Measurements from ENCODE around the gene CRYAA. TPM values are rescaled to one million over a fixed set of nuclear protein-coding genes. Genes with fewer than 3 reads are reported as not detected.
"Not testable (repeated sequence)": the region's sequence is repeated elsewhere in the genome, so short reads cannot be mapped to it uniquely, and the experiment has no call there.

Gene CRYAA, protein sequence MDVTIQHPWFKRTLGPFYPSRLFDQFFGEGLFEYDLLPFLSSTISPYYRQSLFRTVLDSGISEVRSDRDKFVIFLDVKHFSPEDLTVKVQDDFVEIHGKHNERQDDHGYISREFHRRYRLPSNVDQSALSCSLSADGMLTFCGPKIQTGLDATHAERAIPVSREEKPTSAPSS
- not detected for polyA plus RNA-seq (2012; ENCODE audit: low read depth, missing spikeins)

DNA sequence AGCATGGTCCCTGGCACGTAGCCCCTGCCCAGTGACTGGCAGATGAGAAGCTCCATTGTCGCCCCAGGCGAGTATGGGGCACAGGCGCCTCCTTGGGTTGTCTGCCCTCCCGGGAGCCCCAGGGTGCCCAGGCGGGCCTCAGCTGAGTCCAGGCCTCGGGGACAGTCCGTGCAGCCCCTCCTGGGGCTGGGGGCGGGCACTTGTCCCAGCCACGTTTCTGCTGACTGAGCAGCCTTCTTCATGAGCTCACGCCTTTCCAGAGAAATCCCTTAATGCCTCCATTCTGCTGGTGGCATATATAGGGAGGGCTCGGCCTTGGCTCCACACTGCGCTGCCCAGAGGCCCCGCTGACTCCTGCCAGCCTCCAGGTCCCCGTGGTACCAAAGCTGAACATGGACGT is at the start of gene CRYAA:
Gene CRYAA, plus strand, starts transcription at position 301 of the 400 bp plus-strand sequence. Its CDS starts 92 bp downstream, at position 393.
- not testable (repeated sequence) for FAIRE-seq; DNase-seq (ENCODE audit: insufficient read length, low spot score)

DNA sequence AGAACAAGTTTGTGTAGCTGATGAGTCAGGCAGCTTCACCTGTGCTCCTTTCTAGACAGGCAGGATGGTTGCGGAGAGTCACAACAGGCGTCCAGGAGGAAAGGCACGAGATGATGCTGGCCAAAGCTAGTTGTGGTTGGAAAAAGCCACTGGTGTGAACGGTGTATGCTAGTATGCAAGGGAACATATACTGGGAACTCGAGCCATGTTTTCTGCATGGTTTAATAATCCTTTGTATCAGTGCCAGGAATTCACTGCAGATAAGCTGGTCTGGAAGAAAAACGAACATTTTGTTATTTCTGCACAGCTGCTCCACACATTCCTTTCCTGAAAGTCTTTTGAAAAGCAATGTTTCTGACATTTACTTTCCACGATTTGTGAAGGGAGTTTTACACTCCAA is 38.7 kb upstream of the CRYAA start:
- DNase-seq (ENCODE audit: insufficient read length, low spot score); FAIRE-seq: not testable (repeated sequence)

DNA sequence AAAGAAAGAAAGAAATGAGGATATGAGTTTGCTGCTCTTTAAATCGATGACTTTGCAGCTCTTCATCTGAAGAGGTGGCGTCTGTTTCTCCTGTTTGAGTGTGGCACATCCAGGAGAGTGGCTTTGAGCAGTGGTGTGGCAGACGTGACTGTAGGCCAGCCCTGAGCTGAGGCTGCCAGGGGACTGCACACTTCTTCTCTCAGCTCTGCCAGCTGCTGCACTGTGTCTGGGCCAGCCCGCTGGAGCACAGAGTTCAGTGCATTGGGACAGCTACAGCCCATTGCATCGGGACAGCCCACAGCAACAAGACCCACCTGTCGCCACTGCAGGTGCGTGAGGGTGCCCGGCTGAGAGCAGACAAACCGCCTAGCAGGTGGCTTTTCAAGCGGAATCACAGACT is 34.3 kb upstream of the CRYAA start:
- FAIRE-seq, result not testable (repeated sequence)

DNA sequence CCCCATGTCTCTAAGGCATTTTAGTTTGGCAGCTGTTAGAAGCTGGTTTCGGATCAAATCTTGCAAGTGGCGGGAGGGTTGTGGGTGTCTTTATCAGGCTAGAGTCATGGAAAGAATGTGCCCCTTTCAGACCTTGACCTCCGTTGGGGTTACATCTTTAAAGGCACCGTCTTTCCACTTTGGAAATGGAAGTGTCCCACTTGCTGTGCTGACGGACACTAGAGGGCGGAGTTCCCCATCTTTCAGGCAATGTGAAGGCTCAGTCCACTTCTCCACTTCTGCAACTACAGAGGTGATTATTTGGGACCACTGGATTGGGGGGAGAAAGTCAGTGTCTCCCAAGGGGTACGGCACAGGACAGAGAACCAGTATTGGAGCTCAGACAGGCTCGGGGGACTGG is 29.9 kb upstream of the CRYAA start:
- not testable (repeated sequence) for DNase-seq (ENCODE audit: insufficient read length, low spot score)
- peak; percentile 90 for FAIRE-seq

More for the DNA sequence above, 34.3 kb upstream of the CRYAA start:
- not testable (repeated sequence) for DNase-seq (ENCODE audit: insufficient read length, low spot score)

DNA sequence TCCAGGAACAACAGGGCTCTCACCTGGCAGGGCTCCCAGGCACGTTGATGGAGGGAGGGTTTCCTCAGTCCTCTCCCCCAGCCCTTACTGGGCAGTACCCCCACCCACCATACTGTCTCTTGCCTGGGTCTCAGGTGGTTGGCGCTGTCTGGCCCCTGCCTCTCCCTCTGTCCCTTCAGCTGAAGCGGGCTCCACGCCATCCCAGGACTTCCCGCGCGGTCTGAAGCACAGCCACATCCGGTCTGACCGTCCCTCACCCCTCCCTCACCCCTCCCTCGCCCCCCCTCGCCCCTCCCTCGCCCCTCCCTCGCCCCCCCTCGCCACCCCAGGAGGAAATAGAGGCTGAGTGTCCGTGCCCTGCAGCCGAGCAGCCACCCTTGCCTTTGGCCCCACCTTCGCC is 27.4 kb upstream of the CRYAA start:
- FAIRE-seq; DNase-seq (ENCODE audit: insufficient read length, low spot score): not testable (repeated sequence)

DNA sequence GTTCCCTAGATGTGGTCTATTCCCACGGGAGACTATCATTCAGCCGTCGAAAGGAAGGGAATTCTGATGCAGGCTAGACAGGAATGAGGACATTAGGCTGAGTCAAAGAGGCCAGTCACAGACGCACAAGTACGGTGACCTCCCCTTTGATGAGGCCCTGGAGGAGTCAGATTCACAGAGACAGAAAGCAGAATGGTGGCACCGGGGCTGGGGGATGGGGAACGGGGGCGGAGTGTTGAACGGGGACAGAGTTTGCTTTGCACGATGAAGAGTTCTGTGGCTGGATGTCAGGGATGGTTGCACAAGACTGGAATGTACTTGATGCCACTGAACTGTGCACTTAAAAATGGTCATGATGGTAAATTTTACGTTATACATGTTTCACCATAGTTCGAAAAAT is 22.2 kb upstream of the CRYAA start:
- not testable (repeated sequence) for FAIRE-seq; DNase-seq (ENCODE audit: insufficient read length, low spot score)

DNA sequence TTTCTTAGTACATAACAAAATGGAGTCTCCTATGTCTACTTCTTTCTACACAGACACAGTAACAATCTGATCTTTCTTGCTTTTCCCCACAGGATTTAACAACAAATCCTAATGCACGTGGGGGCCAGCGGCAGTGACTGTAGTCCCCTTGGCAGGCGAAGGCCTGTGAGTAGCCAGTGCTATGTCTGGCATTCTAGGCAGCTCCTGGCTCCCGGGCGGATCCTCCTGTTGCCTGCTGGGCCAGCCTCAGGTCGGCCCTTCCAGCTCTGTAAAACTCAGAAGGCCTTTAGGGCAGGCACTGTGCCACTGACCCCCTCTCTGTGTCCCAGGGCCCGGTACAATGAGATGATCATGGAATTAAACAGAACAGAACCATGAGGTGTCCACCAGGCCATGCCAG is 20.8 kb upstream of the CRYAA start:
- not testable (repeated sequence) for FAIRE-seq; DNase-seq (ENCODE audit: insufficient read length, low spot score)

DNA sequence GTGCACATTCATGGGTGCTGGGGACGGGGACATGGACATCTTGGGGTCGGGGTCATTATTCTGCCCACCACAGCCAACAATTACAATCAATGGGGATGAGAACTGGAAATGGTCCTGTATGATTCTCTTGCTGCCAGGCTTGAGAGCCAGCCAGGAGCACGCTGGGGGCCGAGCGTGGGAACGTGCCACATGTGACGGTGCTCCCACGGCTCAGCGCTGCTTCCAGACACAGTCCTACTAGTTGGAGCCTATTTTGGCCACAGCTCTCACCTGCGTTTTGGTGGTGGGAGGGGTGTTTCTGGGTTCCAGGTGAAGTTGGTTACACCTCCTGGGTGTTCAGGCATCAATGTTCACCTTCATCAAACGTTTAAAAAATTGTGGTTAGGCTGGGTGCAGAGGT is 19.5 kb upstream of the CRYAA start:
- not testable (repeated sequence) for DNase-seq (ENCODE audit: insufficient read length, low spot score); FAIRE-seq

DNA sequence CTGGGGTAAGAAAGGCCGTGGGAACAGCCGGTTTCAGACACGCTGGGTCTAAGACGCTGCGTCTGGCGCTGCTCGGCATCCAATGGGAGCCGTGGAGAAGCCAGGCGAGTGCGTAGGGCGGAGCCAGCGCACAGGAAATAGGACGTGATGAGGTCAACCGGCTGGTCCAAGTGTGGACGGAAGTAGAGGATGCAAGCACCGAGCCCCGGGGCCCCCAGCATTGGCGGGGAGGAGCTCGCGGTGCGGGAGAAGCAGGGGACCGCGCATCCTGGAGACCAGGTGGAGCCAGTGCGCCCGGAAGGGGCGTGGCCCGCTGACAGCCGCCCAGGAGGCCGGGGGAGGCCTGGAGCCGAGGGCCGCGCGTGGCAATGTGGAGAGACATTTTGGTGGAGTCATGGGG is 15.2 kb upstream of the CRYAA start:
- not testable (repeated sequence) for DNase-seq (ENCODE audit: insufficient read length, low spot score); FAIRE-seq

DNA sequence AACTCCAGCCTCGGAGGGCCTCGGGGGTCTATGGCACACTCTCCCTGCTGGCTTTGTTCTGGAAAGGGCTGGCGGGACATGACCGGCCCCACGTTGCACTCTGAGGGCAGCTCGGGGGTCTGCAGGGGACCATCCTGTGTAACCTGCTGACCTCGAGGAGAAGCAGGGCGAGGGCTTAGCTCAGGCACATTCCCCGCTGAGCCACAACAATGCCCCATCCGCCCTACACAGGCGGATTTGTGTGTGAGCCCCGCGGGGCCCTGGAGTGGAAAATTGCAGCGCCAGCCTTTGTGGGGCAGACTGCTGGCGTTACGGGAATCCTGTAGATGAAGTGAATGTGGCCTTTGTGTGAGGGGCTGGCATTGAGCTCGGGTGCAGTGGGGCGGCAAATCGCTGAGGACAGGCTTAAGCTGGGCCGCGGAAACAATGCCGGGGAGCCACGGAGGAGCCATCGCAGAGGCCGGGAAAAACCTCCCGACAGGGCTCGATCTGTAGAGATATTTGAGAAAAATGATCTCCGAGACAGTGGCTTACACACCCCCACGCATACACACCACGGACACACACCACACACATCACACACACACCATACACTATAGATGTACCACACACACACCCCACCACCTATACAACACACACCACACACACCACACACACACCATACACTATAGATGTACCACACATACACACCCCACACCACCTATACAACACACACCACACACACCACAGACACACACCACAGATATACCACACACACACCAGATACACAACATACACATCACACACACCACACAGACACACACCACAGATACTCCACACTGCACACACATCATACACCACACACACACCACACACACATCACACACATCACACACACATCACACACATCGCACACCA is 9.3 kb upstream of the CRYAA start:
- peak; percentile 96 for FAIRE-seq

DNA sequence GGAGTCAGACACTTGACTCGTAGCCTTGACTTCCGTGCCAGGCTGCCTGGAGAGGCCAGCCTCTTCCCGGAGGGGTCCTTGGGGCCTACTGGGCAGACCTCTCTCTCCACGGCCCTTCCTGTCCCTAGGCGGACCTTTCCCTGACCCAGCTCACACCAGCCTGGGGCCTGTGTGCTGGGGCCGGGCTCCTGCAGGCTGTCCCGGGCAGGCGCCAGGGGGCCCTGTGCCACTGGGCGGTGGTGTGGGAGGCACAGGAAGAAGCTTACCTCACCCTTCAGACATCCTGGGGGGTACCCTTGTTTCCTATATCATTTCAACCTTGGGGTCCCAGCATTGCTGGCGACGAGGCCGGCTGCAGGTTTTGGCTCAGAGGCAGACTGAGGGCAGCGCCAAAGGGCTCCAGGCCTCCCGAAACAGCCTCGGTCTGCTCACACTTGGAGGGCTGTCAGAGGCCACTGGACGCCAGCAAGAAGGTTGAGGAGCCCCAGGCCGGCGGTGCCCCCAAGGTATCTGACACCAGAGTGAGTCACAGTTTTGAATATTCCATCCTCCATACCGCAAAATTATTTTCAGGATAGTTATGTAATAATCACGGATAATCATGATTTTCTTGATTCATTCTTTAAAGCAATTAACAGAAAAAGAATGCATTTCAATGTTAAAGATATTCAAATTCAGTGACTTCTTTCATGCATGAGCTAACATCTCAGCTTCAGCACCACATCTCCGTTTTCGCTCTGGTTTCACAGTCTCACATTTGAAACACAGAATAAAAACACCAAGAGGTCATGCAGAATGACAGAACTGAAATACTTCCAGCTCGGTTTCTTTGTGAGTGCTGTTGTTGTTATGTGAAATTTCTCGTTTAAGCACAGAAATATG is 6.7 kb upstream of the CRYAA start:
- DNase-seq (ENCODE audit: insufficient read length, low spot score), result not testable (repeated sequence)
- FAIRE-seq, result peak; percentile 95

More for the DNA sequence above, 9.3 kb upstream of the CRYAA start:
- DNase-seq (ENCODE audit: insufficient read length, low spot score), result not testable (repeated sequence)

DNA sequence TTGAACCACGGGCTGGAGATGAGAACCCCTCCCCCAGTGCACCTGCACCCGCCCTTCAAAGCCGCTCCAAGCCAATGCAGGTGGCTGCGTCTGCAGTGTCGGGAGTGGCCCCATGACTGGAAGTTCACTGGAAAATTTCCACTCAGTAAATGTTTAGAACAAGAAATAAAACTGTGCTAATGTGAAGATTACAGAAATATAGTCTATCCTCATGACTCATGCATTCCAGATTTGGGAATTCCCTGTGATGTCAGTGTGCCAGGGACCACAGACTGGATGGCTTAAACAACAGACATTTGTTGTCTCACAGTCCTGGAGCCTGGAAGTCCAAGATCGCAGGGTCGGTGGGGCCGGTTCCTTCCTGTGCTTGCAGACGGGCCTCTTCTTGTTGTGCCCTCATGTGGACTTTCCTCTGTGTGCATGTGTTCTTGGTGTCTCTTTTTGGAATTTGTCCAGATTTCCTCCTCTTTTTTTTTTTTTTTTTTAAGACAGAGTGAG is 6.1 kb upstream of the CRYAA start:
- DNase-seq (ENCODE audit: insufficient read length, low spot score); FAIRE-seq: not testable (repeated sequence)

DNA sequence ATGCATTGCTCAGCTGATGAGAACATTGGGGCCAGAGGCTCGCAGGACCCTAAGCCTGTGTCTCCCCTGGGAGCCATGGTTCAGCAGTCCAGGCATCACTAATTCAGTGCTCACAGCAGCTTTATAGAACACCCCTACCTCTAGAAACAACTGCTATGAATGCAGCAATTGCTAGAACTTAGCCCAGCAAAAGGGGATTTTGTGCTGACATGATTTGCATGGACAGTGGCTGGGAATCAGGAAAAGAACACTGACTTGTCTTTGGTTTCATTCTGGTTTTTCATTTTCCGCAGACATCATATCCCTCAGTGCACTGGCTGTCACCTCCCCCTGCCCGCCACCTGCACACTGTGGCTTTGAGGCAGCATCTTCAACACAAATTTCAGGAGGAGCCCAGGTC is 4.0 kb upstream of the CRYAA start:
- not testable (repeated sequence) for DNase-seq (ENCODE audit: insufficient read length, low spot score)
- FAIRE-seq, result peak; percentile 89

DNA sequence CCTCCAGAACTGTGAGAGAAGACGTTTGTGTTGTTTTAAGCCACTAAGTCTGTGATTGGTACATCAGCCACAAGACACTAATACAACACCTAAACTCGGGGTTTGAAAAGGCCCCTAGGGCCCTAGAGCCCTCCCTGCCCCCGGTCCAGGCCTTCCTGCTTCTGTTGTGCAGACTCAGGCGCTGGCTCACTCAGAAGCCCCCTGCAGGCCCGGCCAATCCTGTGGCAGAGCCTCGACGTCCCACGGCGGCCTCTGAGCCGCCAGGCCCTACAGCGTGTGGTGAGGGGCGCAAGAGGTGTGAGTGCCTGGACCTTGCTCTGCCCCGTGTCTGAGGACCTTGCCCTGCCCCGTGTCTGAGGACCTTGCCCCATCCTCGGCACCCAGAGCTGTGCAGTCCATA is 3.1 kb upstream of the CRYAA start:
- not testable (repeated sequence) for DNase-seq (ENCODE audit: insufficient read length, low spot score)

DNA sequence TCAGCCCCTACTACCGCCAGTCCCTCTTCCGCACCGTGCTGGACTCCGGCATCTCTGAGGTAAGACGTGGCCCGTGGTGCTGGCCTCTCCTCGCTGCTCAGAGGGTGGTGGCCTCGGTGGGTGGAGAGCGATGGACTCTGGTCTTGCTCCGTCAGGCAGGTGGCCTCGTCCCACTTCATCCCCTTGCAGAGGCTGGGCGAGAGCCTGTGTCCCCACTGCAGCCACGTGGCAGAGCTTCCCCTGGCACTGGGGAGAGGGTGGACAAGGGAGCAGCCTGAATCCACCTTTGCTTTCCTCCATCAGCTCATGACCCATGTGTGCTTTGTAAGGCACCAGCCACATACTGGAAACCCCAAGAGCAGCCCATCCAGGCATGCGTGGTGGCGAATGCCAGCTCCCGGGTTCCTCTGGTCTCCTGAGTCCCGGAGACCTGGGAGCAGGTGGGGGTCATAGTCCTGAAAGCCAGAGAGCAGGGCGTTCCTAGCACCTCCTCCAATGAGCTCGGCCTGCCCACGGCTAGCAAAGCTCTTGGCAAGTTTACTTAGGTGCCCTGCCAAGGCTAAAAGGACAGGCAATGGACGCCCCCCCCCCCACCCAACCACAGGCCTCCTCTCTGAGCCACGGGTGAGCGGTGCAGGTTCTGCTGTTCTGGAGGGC is 550 bp downstream of the CRYAA start:
- DNase-seq (ENCODE audit: insufficient read length, low spot score); FAIRE-seq: not testable (repeated sequence)

More for the DNA sequence above, 3.1 kb upstream of the CRYAA start:
- not testable (repeated sequence) for FAIRE-seq

DNA sequence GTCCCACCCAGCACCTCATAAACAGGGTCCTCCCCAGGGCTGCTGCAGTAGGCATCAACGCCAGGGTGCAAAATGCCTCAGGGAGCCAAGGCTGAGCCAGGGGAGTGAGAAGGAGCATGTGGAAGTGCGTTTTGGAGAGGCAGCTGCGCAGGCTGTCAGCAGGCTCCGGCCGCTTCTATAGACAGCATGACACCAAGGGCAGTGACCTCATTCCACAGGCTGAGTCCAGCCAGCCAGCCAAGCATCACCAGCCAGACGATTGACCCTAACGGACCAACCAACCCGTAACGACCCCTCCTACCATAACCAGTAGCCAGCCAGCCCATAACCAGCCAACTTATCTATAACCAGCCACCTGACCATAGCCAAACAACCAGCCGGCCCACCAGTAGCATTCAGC is 1.1 kb downstream of the CRYAA start:
- not testable (repeated sequence) for DNase-seq (ENCODE audit: insufficient read length, low spot score); FAIRE-seq

DNA sequence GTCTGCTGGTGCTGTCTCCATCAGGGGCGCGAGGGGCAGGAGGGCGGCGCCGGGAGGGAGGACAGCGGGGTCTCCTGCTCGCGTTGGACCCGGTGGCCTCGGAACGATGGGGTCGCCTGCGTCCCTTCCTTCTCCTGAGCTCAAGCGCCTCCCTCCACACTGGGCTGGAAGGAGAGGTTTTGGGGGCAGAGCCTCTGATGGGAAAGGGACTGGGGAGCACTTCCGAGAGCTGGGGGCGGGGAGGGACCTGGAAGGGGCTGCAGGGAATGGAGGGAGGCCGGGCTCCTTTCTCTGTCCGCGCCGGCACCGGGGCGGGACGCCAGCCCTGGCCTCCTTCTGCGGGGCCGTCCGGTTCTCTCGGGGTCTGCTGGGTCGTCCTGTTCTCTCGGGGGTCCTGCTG is 4.0 kb downstream of the CRYAA start:
- not testable (repeated sequence) for FAIRE-seq

DNA sequence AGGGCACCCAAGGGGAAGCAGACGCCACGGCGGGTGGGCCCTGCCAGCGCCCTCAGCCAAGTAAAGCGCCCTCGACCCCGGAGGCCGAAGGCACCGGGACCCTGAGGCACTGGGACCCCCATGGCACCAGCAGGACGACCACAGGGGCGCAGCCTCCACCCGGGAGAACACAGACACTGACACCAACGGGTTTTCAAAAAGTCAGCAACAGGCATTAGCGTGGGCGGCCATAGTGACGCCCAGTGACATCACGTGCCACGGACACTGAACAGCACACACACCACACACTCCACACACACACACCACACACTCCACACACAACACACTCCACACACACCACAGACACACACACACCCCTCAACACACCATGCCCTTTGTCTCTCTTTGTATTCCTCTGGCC is 4.6 kb downstream of the CRYAA start:
- DNase-seq (ENCODE audit: insufficient read length, low spot score), result not testable (repeated sequence)
- FAIRE-seq, result peak; percentile 97

More for the DNA sequence above, 4.0 kb downstream of the CRYAA start:
- DNase-seq (ENCODE audit: insufficient read length, low spot score), result not testable (repeated sequence)

DNA sequence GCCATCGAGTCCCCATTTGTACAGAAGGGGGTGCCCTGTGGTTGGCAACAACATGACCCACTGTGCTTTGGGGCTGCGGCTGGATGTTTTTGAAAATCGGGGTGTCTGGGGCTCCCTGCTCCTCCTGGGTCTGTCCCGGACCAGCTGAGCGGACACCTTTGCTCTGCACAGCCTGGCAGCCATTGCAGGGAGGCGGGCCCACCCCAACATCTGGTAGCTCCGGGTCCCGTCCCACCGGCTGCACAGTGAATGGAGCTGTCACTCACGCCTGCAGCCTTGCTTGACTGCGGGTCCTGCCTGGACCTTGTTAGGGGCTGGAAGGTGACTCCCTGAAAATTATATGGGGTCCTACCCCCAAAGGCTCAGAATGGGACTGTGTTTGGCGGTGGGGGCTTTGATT is 5.1 kb downstream of the CRYAA start:
- not testable (repeated sequence) for DNase-seq (ENCODE audit: insufficient read length, low spot score)

More for the DNA sequence above, 5.1 kb downstream of the CRYAA start:
- FAIRE-seq, result not testable (repeated sequence)

Data from GM12891 (cell line).